Esophagus muscularis mucosa (tissue), 4 donors: ENCODE measurements around the gene ABCG5. TPM values are rescaled to one million over a fixed set of nuclear protein-coding genes. Genes with fewer than 3 reads are reported as not detected.

Source experiments
- DNase-seq: peaks from one replicate; pipeline ENCODE4 v3.0.0-alpha.2; 2017; ENCODE audit errors: extremely low spot score
- H3K27ac ChIP-seq, 4 donors: fragments of 200-600 bp; sonication (generic); replicated peaks in 1 of 4; 1 replicate in 3 of 4; 2 replicates in 1 of 4; pipeline ENCODE4 v1.5.1; 2016 to 2019; ENCODE audit warnings: mild to moderate bottlenecking in 1 of 4
- H3K27me3 ChIP-seq, 4 donors: fragments of 200-600 bp; sonication (generic); one replicate each; pipeline versions ENCODE4 v1.5.1 to v1.6.0; 2016 to 2019
- H3K36me3 ChIP-seq, 4 donors: fragments of 200-600 bp; sonication (generic); one replicate each; pipeline ENCODE4 v1.5.1; 2016 to 2019
- H3K4me1 ChIP-seq, 4 donors: fragments of 200-600 bp; sonication (generic); one replicate each; pipeline ENCODE4 v1.5.1; 2016 to 2019
- H3K4me3 ChIP-seq, 4 donors: fragments of 200-600 bp; sonication (generic); 1 replicate in 2 of 4; 2 replicates in 2 of 4; pipeline ENCODE4 v1.5.1; 2016 to 2019; ENCODE audit warnings: mild to moderate bottlenecking in 4 of 4, moderate library complexity in 1 of 4
- H3K9me3 ChIP-seq, 4 donors: fragments of 200-600 bp; sonication (generic); 1 replicate in 3 of 4; 2 replicates in 1 of 4; pipeline ENCODE4 v1.5.1; 2016 to 2019
- CTCF ChIP-seq, 3 experiments: fragments of 200-600 bp in 2 of 3; fragments of 450-650 bp in 1 of 3; sonication (generic) in 2 of 3; IDR thresholded peaks; one replicate each; pipeline ENCODE4 v1.5.1; 2017 to 2019; ENCODE audit warnings: antibody characterized with exemption in 3 of 3, mild to moderate bottlenecking in 2 of 3, moderate library complexity in 1 of 3
- EP300 ChIP-seq: sonication (generic); formaldehyde crosslinking; IDR thresholded peaks from one replicate; pipeline ENCODE4 v1.6.1; 2017; ENCODE audit warnings: antibody characterized with exemption
- POLR2A ChIP-seq: fragments of 450-650 bp; IDR thresholded peaks from one replicate; pipeline ENCODE4 v1.6.1; 2017; ENCODE audit warnings: antibody characterized with exemption, moderate library complexity, mild to moderate bottlenecking, low read depth
- POLR2AphosphoS5 ChIP-seq, 2 donors: sonication (generic); formaldehyde crosslinking; IDR thresholded peaks; one replicate each; pipeline ENCODE4 v1.6.1; 2017; ENCODE audit warnings: antibody characterized with exemption in 2 of 2
- WGBS: methylation state at CpG from one replicate; pipeline ENCODE4 v1.1.5; 2018; 5-methylcytosine and 5-hydroxymethylcytosine counted together
- intact Hi-C: fragments of 100-400 bp; cut with DNase I; formaldehyde crosslinking; loops from one replicate; pipeline ENCODE4 v1.15.1; 2023
- total RNA-seq, 4 donors: library from RNA; depleted of rRNA; stranded (reverse); fragments of >200 nt; gene quantifications; one replicate each; pipeline versions ENCODE4 v1.1.0 to v1.2.1, GENCODE V29; 2016

ABCG5 gene
- total RNA-seq, 4 donors from 2014 or later, result not detected

- WGBS, result 38% methylated on average over 16 of the region's 16 CpGs
- peak; percentile 76 to 96 (median 81) for TF ChIP-seq CTCF (IDR thresholded peaks at IDR 0.05)
- no peak for TF ChIP-seq POLR2A
- Histone ChIP-seq H3K27me3 (peaks cover 0 to 22% (median 0%) of the 10 kb centered on the region in 4 donors), H3K4me3 (no peak overlapping the region), H3K4me1 (peaks cover 0 to 7% (median 3%) of the 10 kb centered on the region in 4 donors), H3K9me3 (no peaks in the 10 kb centered on the region), H3K36me3 (no peaks in the 10 kb centered on the region), H3K27ac (no peak overlapping the region)
- DNase-seq, result no peak
- intact Hi-C loops, result no loop called here
These were observed 39.3 kb upstream of the ABCG5 start for GRCh38 chr2:43877782-43878464.

GRCh38 chr2:43874776-43875451 is 36.3 kb upstream of the ABCG5 start:
- H3K27ac ChIP-seq, result no peak overlapping the region
- WGBS, result 84% methylated on average over 11 of the region's 11 CpGs
- intact Hi-C loops, result no loop called here
- H3K4me3 ChIP-seq, result no peak overlapping the region
- H3K4me1 ChIP-seq, result peaks cover 0 to 7% (median 3%) of the 10 kb centered on the region in 4 donors
- peaks cover 0 to 35% (median 0%) of the 10 kb centered on the region in 4 donors for H3K27me3 ChIP-seq
- DNase-seq, result no peak
- H3K36me3 ChIP-seq, result no peaks in the 10 kb centered on the region
- H3K9me3 ChIP-seq, result no peaks in the 10 kb centered on the region
- TF ChIP-seq POLR2AphosphoS5 (IDR thresholded peaks at IDR 0.05) (no peak), CTCF (IDR thresholded peaks at IDR 0.05) (no peak), POLR2A (no peak), EP300 (no peak)

- WGBS, result 81% methylated on average over 11 of the region's 12 CpGs
These were observed 33.5 kb upstream of the ABCG5 start for GRCh38 chr2:43872151-43872550.

GRCh38 chr2:43855292-43855691 is 16.7 kb upstream of the ABCG5 start:
- intact Hi-C loops, result no loop called here
- Histone ChIP-seq H3K27me3 (peaks cover 0 to 62% (median 0%) of the 10 kb centered on the region in 4 donors), H3K27ac (no peak overlapping the region), H3K4me3 (no peak overlapping the region), H3K36me3 (no peaks in the 10 kb centered on the region), H3K9me3 (no peaks in the 10 kb centered on the region), H3K4me1 (no peaks in the 10 kb centered on the region)
- DNase-seq, result no peak
- TF ChIP-seq EP300 (no peak), POLR2AphosphoS5 (IDR thresholded peaks at IDR 0.05) (no peak), POLR2A (no peak), CTCF (IDR thresholded peaks at IDR 0.05) (no peak)
- 88% methylated on average over 2 of the region's 2 CpGs for WGBS

More at GRCh38 chr2:43872151-43872550, 33.5 kb upstream of the ABCG5 start:
- intact Hi-C loops, result no loop called here
- no peak overlapping the region for H3K27ac ChIP-seq
- H3K4me1 ChIP-seq, result no peaks in the 10 kb centered on the region
- DNase-seq, result no peak
- TF ChIP-seq EP300, result no peak
- no peak for TF ChIP-seq POLR2A
- TF ChIP-seq CTCF (IDR thresholded peaks at IDR 0.05), result no peak
- no peak for TF ChIP-seq POLR2AphosphoS5 (IDR thresholded peaks at IDR 0.05)
- H3K27me3 ChIP-seq, result peaks cover 0 to 40% (median 0%) of the 10 kb centered on the region in 4 donors
- H3K4me3 ChIP-seq, result no peak overlapping the region
- no peaks in the 10 kb centered on the region for H3K36me3 ChIP-seq
- H3K9me3 ChIP-seq, result no peaks in the 10 kb centered on the region
